ENCODE results near the gene BRSK2. TPM values are rescaled to one million over a fixed set of nuclear protein-coding genes. Genes with fewer than 3 reads are reported as not detected.

BRSK2 gene
- total RNA-seq, 4 donors from 2014 or later: 0.35 to 6.4 (median 0.40) TPM; not detected in 1

GRCh38 chr11:1498262-1498661 is 108.5 kb downstream of the BRSK2 start:
- no peaks in the 10 kb centered on the region for H3K27me3 ChIP-seq
- peaks cover 0 to 6% (median 0%) of the 10 kb centered on the region in 3 donors for H3K36me3 ChIP-seq
- no peaks in the 10 kb centered on the region for H3K9me3 ChIP-seq
- TF ChIP-seq POLR2A (IDR thresholded peaks at IDR 0.05): no peak
- TF ChIP-seq, protein P1, sequence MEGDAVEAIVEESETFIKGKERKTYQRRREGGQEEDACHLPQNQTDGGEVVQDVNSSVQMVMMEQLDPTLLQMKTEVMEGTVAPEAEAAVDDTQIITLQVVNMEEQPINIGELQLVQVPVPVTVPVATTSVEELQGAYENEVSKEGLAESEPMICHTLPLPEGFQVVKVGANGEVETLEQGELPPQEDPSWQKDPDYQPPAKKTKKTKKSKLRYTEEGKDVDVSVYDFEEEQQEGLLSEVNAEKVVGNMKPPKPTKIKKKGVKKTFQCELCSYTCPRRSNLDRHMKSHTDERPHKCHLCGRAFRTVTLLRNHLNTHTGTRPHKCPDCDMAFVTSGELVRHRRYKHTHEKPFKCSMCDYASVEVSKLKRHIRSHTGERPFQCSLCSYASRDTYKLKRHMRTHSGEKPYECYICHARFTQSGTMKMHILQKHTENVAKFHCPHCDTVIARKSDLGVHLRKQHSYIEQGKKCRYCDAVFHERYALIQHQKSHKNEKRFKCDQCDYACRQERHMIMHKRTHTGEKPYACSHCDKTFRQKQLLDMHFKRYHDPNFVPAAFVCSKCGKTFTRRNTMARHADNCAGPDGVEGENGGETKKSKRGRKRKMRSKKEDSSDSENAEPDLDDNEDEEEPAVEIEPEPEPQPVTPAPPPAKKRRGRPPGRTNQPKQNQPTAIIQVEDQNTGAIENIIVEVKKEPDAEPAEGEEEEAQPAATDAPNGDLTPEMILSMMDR (IDR thresholded peaks at IDR 0.05): no peak
- H3K4me3 ChIP-seq: no peak overlapping the region
- H3K27ac ChIP-seq: no peak overlapping the region
- DNase-seq: no peak
- H3K4me1 ChIP-seq: peaks cover 0 to 13% (median 0%) of the 10 kb centered on the region in 4 donors

- Histone ChIP-seq H3K9me3 (no peaks in the 10 kb centered on the region), H3K36me3 (peaks cover 0 to 6% (median 0%) of the 10 kb centered on the region in 3 donors), H3K27ac (no peak overlapping the region), H3K4me1 (peaks cover 0 to 24% (median 0%) of the 10 kb centered on the region in 4 donors), H3K27me3 (no peaks in the 10 kb centered on the region), H3K4me3 (no peak overlapping the region)
- DNase-seq: no peak
- TF ChIP-seq POLR2A (IDR thresholded peaks at IDR 0.05): no peak
- TF ChIP-seq, protein P1 (IDR thresholded peaks at IDR 0.05): no peak
Observed at GRCh38 chr11:1499261-1499890, 109.6 kb downstream of the BRSK2 start.

DNA sequence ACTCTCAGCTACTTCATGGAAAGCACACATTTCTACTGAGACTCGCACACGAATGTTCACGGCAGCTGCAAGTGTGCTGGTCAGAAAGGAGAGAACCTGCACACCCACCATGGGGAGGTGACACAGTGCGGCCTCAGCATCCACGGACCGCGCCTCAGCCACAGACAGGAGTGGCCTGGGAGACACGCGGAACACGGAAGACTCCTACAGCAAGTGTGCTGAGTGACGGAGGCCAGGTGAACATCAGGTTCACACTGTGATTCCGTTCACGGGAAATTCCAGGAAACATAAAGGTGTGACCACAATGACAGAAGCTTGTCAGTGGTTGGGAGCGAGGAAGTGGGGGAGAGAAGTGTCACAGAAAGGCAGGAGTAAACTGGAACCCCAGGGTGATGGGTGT is 110.2 kb downstream of the BRSK2 start:
- H3K36me3 ChIP-seq: peaks cover 0 to 6% (median 0%) of the 10 kb centered on the region in 3 donors
- TF ChIP-seq, protein P1 (IDR thresholded peaks at IDR 0.05): no peak
- no peak for TF ChIP-seq POLR2A (IDR thresholded peaks at IDR 0.05)
- H3K4me3 ChIP-seq: no peak overlapping the region
- peaks cover 0 to 25% (median 0%) of the 10 kb centered on the region in 4 donors for H3K4me1 ChIP-seq
- H3K9me3 ChIP-seq: no peaks in the 10 kb centered on the region
- no peak overlapping the region for H3K27ac ChIP-seq
- peak in 1 of 3 donors; percentile 39 for DNase-seq
- no peaks in the 10 kb centered on the region for H3K27me3 ChIP-seq

GRCh38 chr11:1500466-1501420 is 111.0 kb downstream of the BRSK2 start:
- TF ChIP-seq, protein P1 (IDR thresholded peaks at IDR 0.05): no peak
- no peak for TF ChIP-seq POLR2A (IDR thresholded peaks at IDR 0.05)
- H3K4me1 ChIP-seq: peaks cover 0 to 25% (median 0%) of the 10 kb centered on the region in 4 donors
- H3K27me3 ChIP-seq: no peaks in the 10 kb centered on the region
- H3K4me3 ChIP-seq: no peak overlapping the region
- no peaks in the 10 kb centered on the region for H3K9me3 ChIP-seq
- DNase-seq: peak in 1 of 3 donors; percentile 39
- peaks cover 0 to 6% (median 0%) of the 10 kb centered on the region in 3 donors for H3K36me3 ChIP-seq
- no peak overlapping the region for H3K27ac ChIP-seq

- H3K27me3 ChIP-seq: no peaks in the 10 kb centered on the region
- no peak overlapping the region for H3K4me3 ChIP-seq
- TF ChIP-seq, protein P1 (IDR thresholded peaks at IDR 0.05): no peak
- TF ChIP-seq POLR2A (IDR thresholded peaks at IDR 0.05): no peak
- H3K27ac ChIP-seq: no peak overlapping the region
- H3K36me3 ChIP-seq: peaks cover 0 to 6% (median 0%) of the 10 kb centered on the region in 3 donors
- peaks cover 0 to 28% (median 0%) of the 10 kb centered on the region in 4 donors for H3K4me1 ChIP-seq
- DNase-seq: no peak
- H3K9me3 ChIP-seq: no peaks in the 10 kb centered on the region
Observed at GRCh38 chr11:1501421-1502167, 111.9 kb downstream of the BRSK2 start.

Data from Peyer's patch (tissue), 4 donors.